GM19240 (cell line): ENCODE measurements around the gene LGR4.
A peak's percentile ranks its signal among the peaks of the same experiment; 100 is the strongest.
"Not testable (repeated sequence)": the region's sequence is repeated elsewhere in the genome, so short reads cannot be mapped to it uniquely, and the experiment has no call there.

Source experiments
- DNase-seq: peaks from one replicate; pipeline ENCODE4 v3.0.0; 2011; ENCODE audit warnings: low spot score; ENCODE audit not compliant: insufficient read length

LGR4 gene, protein sequence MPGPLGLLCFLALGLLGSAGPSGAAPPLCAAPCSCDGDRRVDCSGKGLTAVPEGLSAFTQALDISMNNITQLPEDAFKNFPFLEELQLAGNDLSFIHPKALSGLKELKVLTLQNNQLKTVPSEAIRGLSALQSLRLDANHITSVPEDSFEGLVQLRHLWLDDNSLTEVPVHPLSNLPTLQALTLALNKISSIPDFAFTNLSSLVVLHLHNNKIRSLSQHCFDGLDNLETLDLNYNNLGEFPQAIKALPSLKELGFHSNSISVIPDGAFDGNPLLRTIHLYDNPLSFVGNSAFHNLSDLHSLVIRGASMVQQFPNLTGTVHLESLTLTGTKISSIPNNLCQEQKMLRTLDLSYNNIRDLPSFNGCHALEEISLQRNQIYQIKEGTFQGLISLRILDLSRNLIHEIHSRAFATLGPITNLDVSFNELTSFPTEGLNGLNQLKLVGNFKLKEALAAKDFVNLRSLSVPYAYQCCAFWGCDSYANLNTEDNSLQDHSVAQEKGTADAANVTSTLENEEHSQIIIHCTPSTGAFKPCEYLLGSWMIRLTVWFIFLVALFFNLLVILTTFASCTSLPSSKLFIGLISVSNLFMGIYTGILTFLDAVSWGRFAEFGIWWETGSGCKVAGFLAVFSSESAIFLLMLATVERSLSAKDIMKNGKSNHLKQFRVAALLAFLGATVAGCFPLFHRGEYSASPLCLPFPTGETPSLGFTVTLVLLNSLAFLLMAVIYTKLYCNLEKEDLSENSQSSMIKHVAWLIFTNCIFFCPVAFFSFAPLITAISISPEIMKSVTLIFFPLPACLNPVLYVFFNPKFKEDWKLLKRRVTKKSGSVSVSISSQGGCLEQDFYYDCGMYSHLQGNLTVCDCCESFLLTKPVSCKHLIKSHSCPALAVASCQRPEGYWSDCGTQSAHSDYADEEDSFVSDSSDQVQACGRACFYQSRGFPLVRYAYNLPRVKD

GRCh38 chr11:27472398-27473016 lies at the start of gene LGR4:
TSS of gene LGR4 (minus strand) at chr11:27472790. CDS start at chr11:27472302, 488 bp downstream.
- DNase-seq = peak; percentile 35

DNA sequence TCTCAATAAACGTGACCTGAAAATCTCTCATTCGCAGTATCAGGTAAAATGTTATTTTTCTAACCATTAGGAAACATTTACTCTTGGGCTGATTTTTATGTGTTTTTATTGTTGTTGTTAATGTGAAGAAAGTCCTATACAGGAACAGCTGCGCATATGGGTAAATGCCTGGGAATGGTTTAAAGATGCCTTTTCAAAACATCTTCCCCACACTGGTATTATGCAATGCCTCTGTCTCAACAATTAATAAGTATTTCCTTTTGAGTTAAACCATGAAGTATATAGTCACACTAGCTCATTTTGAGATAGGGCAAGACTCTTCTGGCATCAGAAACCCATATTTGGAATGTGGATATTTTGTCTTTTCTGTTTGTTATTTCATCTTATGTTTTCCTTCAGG lies 47.6 kb upstream of the LGR4 start:
- DNase-seq = no peak

DNA sequence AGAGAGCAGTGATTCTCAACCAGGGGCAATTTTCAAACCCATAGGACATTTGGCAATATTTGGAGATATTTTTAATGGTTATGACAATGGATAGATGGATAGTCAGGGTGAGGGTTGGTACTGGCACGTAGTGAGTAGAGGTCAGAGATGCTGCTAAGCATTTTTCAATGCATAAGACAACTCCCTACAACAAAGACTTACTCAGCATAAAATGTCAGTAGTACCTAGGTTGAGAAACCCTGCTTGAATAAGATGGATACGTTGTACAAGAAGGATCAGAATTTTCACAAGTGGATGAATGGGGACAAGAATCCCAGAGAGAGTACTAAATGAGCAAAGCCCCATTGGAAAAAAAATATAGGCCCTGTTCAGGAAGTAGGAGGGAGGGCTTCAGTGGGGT lies 45.9 kb upstream of the LGR4 start:
- no peak for DNase-seq

DNA sequence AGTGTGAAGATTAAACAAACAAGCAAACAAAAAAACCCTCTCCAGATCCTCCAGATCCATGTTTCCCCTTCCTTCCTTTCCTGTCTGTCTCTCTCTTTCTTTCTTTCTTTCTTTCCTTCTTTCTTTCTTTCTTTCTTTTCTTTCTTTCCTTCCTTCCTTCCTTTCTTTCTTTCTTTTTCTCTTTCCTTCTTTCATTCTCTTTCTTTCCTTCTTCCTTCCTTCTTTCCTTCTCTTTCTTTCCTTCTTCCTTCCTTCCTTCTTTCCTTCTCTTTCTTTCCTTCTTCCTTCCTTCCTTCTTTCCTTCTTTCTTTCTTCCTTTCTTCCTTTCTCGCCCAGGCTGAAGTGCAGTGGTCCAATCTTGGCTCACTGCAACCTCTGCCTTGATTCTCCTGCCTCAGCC lies 44.9 kb upstream of the LGR4 start:
- DNase-seq = not testable (repeated sequence)

- DNase-seq = no peak
These were observed 42.0 kb upstream of the LGR4 start for GRCh38 chr11:27514558-27514957.

- no peak for DNase-seq
These were observed 41.5 kb upstream of the LGR4 start for GRCh38 chr11:27514076-27514475.

DNA sequence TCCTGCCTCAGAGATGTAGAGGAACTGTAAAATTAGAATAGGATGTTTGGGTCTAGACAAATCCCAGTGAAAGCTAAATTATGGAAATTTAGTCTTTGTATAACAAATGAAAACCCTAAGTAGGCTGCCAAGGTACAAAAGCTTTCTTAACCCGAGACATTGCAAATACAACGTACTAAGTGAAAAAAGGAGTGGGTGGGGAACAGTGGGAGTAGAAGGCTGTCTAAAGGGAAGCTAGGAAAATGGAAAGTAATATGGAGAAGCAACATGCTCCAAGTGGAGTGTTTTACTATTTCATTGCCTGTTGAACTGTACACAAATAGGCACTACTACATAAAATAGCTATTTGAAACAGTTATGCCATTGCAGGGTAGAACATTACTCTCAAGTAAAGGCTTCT lies 40.8 kb upstream of the LGR4 start:
- no peak for DNase-seq

DNA sequence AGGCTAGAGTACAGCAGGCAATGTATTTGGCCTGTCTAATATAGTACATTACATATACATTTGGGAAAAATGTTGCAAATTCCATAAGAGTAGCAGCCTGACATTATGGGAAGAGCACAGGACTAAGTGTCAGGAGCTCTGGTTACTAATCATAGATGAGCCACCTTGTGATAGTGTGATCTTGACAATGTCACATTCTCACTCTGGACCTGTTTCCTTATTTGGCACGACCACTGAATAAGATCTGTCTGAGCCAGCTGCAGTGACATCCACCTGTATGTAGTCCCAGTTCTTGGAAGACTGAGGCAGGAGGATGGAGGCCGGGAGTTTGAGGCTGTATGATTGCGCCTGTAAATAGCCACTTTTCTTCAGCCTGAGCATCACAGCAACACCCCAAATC lies 39.6 kb upstream of the LGR4 start:
- no peak for DNase-seq

- no peak for DNase-seq
These were observed 37.3 kb upstream of the LGR4 start for GRCh38 chr11:27509908-27510307.

GRCh38 chr11:27507557-27508322 lies 35.1 kb upstream of the LGR4 start:
- DNase-seq = no peak

GRCh38 chr11:27506200-27507182 lies 33.9 kb upstream of the LGR4 start, which contains the start of gene LIN7C:
TSS of gene LIN7C (minus strand) at chr11:27506769. CDS start at chr11:27506752, 17 bp downstream.
- DNase-seq = peak; percentile 83

DNA sequence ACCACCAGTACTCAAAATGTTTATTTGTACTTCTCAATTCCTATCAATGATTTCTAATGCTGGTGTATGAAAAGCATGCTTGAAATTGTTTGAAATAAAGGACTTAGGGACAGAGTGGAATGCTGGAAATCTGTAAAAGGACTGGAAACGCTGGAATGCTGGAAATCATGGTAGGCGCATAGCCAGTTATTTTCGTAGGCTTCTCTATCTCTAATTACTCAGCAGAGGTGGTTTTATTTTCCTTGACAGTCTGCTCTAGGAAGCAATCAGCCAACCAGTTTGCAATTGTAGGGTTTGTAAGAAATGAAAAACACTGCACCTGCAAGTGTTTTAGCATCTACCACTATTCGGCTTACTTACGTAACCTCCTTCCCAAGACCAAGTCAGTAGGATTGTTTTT lies 33.2 kb upstream of the LGR4 start:
- DNase-seq = no peak

DNA sequence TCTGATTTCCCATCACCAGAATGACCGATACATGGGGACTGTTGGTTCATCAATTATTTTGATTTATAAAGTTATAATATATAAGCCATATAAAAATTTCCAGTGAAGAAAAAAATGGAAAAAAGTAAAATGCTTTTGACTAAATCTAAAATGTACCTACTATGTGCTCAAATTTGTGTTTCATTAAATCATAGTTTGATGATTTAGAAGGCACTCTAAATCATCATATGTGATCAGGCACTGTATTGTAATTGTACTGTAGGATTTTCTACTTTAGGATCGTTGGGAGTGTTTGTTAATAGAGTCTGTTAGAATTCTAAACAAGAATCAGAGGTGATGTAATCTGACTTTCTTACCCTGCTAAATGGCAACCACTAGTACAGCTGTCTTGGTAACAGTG lies 31.6 kb upstream of the LGR4 start:
- no peak for DNase-seq

DNA sequence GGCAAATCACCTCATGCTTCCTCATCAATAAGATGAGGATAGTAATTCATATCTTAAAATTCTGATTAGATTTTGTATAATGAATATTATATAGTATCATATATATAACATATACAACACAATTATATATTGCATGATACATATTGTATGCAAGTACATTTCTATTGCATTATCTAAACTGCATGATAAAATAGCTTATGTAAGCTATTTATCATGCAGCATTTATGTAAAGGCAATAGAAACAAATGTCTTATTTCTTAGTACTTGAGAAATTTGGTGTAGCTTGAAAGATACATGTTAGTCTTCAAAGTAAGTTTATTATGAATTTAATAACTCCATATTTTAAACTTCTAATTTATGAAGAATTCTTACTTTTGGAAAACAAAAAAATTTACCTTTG lies 28.5 kb upstream of the LGR4 start:
- DNase-seq = no peak

GRCh38 chr11:27497911-27498310 lies 25.3 kb upstream of the LGR4 start:
- DNase-seq = no peak

- no peak for DNase-seq
These were observed 24.8 kb upstream of the LGR4 start for GRCh38 chr11:27497284-27497866.

DNA sequence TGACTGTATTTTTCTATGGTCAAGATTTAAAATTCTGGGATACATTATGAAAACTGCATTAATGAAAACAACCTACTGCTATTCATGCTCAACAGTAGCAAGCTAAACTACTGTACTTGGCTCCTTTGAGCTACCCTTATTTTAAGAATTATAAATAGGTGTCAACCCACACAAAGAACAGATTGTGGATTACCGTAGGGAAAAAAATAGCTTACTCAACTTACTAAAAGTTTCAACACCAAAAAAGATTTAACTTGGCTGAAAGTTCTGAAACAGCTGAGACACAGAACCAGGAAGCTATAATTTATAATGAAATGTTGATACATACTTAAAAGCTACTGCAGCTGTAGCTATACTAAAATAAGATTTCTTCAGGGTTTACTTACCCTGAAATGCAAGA lies 23.9 kb upstream of the LGR4 start:
- no peak for DNase-seq

- DNase-seq = no peak
These were observed 23.2 kb upstream of the LGR4 start for GRCh38 chr11:27495710-27496300.

DNA sequence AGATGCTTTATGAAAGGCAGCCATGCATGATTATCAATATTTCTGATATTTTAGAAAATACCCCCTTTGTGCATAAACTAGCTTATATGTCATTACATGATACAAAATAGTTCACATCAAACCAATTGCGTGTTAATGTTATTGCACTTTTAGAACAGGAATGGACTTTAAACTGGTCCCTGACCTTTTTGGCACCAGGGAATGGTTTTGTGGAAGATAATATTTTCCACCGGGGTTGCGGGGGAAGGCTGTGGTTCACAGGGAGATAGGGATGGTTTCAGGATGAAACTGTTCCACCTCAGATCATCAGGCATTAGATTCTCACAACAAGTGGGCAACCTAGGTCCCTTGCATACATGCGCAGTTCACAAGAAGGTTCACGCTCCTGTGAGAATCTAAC lies 16.5 kb upstream of the LGR4 start:
- DNase-seq = no peak
